ENCODE results near the gene MACROD2.

DNA sequence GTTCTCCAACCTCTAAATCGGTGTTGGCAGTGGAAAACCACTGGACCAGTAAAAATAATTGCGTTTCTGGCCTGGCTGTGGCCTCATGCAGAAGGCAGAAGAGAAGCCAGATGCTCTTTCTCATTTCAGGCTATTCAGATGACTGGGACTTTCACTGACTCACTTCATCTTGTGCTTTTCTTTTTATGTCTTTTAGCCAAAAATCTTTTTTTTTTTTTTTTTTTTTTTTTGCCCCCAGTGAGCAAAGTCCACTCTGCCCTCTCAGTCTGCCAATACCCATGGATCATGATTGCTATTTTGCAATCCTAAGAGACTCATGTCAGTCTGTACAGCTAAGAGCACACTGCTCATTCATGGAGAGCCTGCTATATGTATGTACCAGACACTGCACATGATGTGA lies 1615.5 kb downstream of the MACROD2 start:
- TF ChIP-seq, protein P1, sequence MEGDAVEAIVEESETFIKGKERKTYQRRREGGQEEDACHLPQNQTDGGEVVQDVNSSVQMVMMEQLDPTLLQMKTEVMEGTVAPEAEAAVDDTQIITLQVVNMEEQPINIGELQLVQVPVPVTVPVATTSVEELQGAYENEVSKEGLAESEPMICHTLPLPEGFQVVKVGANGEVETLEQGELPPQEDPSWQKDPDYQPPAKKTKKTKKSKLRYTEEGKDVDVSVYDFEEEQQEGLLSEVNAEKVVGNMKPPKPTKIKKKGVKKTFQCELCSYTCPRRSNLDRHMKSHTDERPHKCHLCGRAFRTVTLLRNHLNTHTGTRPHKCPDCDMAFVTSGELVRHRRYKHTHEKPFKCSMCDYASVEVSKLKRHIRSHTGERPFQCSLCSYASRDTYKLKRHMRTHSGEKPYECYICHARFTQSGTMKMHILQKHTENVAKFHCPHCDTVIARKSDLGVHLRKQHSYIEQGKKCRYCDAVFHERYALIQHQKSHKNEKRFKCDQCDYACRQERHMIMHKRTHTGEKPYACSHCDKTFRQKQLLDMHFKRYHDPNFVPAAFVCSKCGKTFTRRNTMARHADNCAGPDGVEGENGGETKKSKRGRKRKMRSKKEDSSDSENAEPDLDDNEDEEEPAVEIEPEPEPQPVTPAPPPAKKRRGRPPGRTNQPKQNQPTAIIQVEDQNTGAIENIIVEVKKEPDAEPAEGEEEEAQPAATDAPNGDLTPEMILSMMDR (IDR thresholded peaks at IDR 0.05): no peak
- TF ChIP-seq POLR2A (IDR thresholded peaks at IDR 0.05): no peak
